Hepatocyte (in vitro differentiated cells): ENCODE measurements around the gene GPR37L1.

Source experiments
- EZH2 ChIP-seq: fragments of 200-600 bp; sonication (generic); IDR thresholded peaks from 2 replicates; pipeline ENCODE4 v1.6.1; 2016; ENCODE audit warnings: antibody characterized with exemption, mild to moderate bottlenecking, borderline replicate concordance
- EZH2phosphoT487 ChIP-seq: fragments of 200-600 bp; sonication (generic); IDR thresholded peaks from one replicate; pipeline ENCODE4 v1.6.1; 2018; ENCODE audit warnings: antibody characterized with exemption, mild to moderate bottlenecking, low read depth, moderate library complexity; ENCODE audit not compliant: unreplicated experiment, severe bottlenecking
- TF ChIP-seq, protein P1 (sequence below): fragments of 200-600 bp; sonication (generic); IDR thresholded peaks from 2 replicates; pipeline ENCODE4 v1.5.1; 2016; ENCODE audit warnings: antibody characterized with exemption, mild to moderate bottlenecking; ENCODE audit not compliant: poor library complexity

DNA sequence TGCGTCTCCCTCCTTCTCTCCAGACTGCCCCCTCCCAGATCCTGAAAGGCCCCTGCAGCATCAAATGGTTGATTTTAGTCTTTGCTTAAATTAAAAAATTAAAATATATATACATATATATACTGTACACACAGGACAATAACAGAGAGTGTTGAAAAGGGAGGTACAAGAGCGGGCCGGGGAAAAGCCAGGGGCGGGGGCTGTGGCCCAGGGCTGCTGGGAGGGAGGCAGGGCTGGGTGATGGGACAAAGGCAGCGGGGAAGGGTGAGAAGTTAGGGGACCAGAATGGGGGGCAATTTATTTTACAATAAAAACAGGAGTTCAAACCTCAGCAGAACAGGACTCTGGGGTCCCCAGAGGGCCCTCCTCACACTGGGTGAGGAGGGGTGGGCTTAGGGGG lies 11.3 kb downstream of the GPR37L1 start:
- TF ChIP-seq, protein P1, sequence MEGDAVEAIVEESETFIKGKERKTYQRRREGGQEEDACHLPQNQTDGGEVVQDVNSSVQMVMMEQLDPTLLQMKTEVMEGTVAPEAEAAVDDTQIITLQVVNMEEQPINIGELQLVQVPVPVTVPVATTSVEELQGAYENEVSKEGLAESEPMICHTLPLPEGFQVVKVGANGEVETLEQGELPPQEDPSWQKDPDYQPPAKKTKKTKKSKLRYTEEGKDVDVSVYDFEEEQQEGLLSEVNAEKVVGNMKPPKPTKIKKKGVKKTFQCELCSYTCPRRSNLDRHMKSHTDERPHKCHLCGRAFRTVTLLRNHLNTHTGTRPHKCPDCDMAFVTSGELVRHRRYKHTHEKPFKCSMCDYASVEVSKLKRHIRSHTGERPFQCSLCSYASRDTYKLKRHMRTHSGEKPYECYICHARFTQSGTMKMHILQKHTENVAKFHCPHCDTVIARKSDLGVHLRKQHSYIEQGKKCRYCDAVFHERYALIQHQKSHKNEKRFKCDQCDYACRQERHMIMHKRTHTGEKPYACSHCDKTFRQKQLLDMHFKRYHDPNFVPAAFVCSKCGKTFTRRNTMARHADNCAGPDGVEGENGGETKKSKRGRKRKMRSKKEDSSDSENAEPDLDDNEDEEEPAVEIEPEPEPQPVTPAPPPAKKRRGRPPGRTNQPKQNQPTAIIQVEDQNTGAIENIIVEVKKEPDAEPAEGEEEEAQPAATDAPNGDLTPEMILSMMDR: no peak
- TF ChIP-seq EZH2: no peak
- no peak for TF ChIP-seq EZH2phosphoT487
